ENCODE measurements around the gene DUSP5. TPM values are rescaled to one million over a fixed set of nuclear protein-coding genes. Genes with fewer than 3 reads are reported as not detected.

The DUSP5 gene
- total RNA-seq, 4 donors from 2014 or later, result 0.75 to 2.8 (median 2.5) TPM; not detected in 1

GRCh38 chr10:110508806-110509544 is 11.3 kb downstream of the DUSP5 start:
- TF ChIP-seq CTCF (IDR thresholded peaks at IDR 0.05 in 4 of 5, conservative IDR thresholded peaks at IDR 0.05 in 1 of 5) (no peak), POLR2A (IDR thresholded peaks at IDR 0.05) (no peak)
- ATAC-seq (peak; percentile 45 to 65), DNase-seq (no peak)
- in situ Hi-C loops (cut with MboI; ENCODE audit: low sequenced_read_pairs in 4 of 4), result no loop called here
- Histone ChIP-seq H3K27ac (no peak overlapping the region), H3K27me3 (no peaks in the 10 kb centered on the region), H3K4me3 (no peak overlapping the region), H3K9me3 (no peaks in the 10 kb centered on the region), H3K36me3 (no peaks in the 10 kb centered on the region), H3K4me1 (peaks cover 4 to 13% of the 10 kb centered on the region in 2 donors)
- intact Hi-C loops (cut with DNase I; ENCODE audit: low total_unique reads), result no loop called here

GRCh38 chr10:110509560-110509959 is 11.9 kb downstream of the DUSP5 start:
- Histone ChIP-seq H3K27ac (no peak overlapping the region), H3K4me3 (no peak overlapping the region), H3K9me3 (no peaks in the 10 kb centered on the region), H3K36me3 (no peaks in the 10 kb centered on the region), H3K4me1 (peaks cover 4 to 11% of the 10 kb centered on the region in 2 donors), H3K27me3 (no peaks in the 10 kb centered on the region)
- ATAC-seq, result no peak
- TF ChIP-seq CTCF (IDR thresholded peaks at IDR 0.05 in 4 of 5, conservative IDR thresholded peaks at IDR 0.05 in 1 of 5), result no peak
- in situ Hi-C loops (cut with MboI; ENCODE audit: low sequenced_read_pairs in 4 of 4) (no loop called here), intact Hi-C loops (cut with DNase I; ENCODE audit: low total_unique reads) (no loop called here)
- DNase-seq, result no peak

GRCh38 chr10:110510086-110510485 is 12.4 kb downstream of the DUSP5 start:
- ATAC-seq, result no peak
- in situ Hi-C loops (cut with MboI; ENCODE audit: low sequenced_read_pairs in 4 of 4), result no loop called here
- Histone ChIP-seq H3K4me3 (no peak overlapping the region), H3K36me3 (no peaks in the 10 kb centered on the region), H3K4me1 (peaks cover 4 to 6% of the 10 kb centered on the region in 2 donors), H3K9me3 (no peaks in the 10 kb centered on the region), H3K27ac (no peak overlapping the region), H3K27me3 (no peaks in the 10 kb centered on the region)
- TF ChIP-seq POLR2A (IDR thresholded peaks at IDR 0.05) (no peak), CTCF (IDR thresholded peaks at IDR 0.05 in 4 of 5, conservative IDR thresholded peaks at IDR 0.05 in 1 of 5) (no peak)
- intact Hi-C loops (cut with DNase I; ENCODE audit: low total_unique reads), result no loop called here
- DNase-seq, result no peak

- ATAC-seq (no peak), DNase-seq (no peak)
- H3K36me3 ChIP-seq, result no peaks in the 10 kb centered on the region
- TF ChIP-seq POLR2A (IDR thresholded peaks at IDR 0.05) (no peak), CTCF (IDR thresholded peaks at IDR 0.05 in 4 of 5, conservative IDR thresholded peaks at IDR 0.05 in 1 of 5) (no peak)
- H3K9me3 ChIP-seq, result no peaks in the 10 kb centered on the region
- in situ Hi-C loops (cut with MboI; ENCODE audit: low sequenced_read_pairs in 4 of 4) (no loop called here), intact Hi-C loops (cut with DNase I; ENCODE audit: low total_unique reads) (no loop called here)
- no peaks in the 10 kb centered on the region for H3K27me3 ChIP-seq
- no peak overlapping the region for H3K4me3 ChIP-seq
- peaks cover 4 to 6% of the 10 kb centered on the region in 2 donors for H3K4me1 ChIP-seq
- no peak overlapping the region for H3K27ac ChIP-seq
These were observed 13.0 kb downstream of the DUSP5 start for GRCh38 chr10:110510730-110511129.
